HL-60 (cell line): ENCODE results near the gene CPNE2.
"Not testable (repeated sequence)": the region's sequence is repeated elsewhere in the genome, so short reads cannot be mapped to it uniquely, and the experiment has no call there.

Experiments used
- DNase-seq, 2 experiments: peaks; one replicate each; pipeline ENCODE4 v3.0.0-alpha.2; 2010 to 2020; ENCODE audit warnings: low read depth in 1 of 2, low spot score in 1 of 2
- H3K27ac ChIP-seq: fragments of 250-450 bp; sonication (Bioruptor Pico); replicated peaks from 2 replicates; pipeline ENCODE4 v1.5.1; 2020; ENCODE audit warnings: mild to moderate bottlenecking, moderate library complexity
- H3K27me3 ChIP-seq: fragments of 250-450 bp; sonication (Bioruptor Pico); 2 replicates; pipeline ENCODE4 v1.5.1; 2021; ENCODE audit warnings: mild to moderate bottlenecking, moderate library complexity; ENCODE audit not compliant: insufficient read depth, poor library complexity, severe bottlenecking
- H3K4me3 ChIP-seq: replicated peaks from 2 replicates; pipeline ENCODE4 v1.5.1; 2011; ENCODE audit warnings: mild to moderate bottlenecking, control low read depth, low read length; ENCODE audit not compliant: insufficient read depth
- GABPA ChIP-seq: IDR thresholded peaks from 2 replicates; pipeline ENCODE4 v1.6.1; 2012; ENCODE audit warnings: low read depth
- POLR2AphosphoS5 ChIP-seq: IDR thresholded peaks from 2 replicates; pipeline ENCODE4 v1.6.1; 2012; ENCODE audit warnings: low read depth
- REST ChIP-seq: IDR thresholded peaks from 2 replicates; pipeline ENCODE4 v1.6.1; 2012; ENCODE audit warnings: low read depth; ENCODE audit not compliant: insufficient replicate concordance
- SPI1 ChIP-seq: IDR thresholded peaks from 2 replicates; pipeline ENCODE4 v1.6.1; 2012; ENCODE audit warnings: low read depth, mild to moderate bottlenecking, borderline replicate concordance
- TF ChIP-seq, protein P1 (sequence below): IDR thresholded peaks from one replicate; pipeline ENCODE4 v1.5.1; 2011; ENCODE audit warnings: low read length, control low read depth, inconsistent platforms; ENCODE audit not compliant: insufficient read depth

The CPNE2 gene

DNA sequence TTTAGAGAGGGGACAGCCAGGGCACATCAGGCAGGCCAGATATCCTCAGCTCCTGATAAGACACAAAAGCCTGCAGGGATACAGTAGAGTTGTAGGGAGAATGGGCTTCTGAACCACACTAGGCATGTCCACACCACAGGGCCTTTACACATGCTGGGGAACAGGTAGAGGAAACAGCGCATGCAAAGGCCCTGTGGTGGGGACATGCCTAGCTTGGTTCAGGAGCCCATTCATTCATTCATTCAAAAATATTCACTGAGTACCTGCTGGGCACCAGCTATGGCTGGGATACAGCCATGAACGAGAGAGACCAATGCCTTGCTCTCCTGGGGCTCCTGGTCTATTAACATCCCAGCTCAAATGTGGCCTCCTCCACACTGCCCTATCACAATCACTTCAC, 4.4 kb downstream of the CPNE2 start:
- H3K27ac ChIP-seq: no peak overlapping the region
- no peak overlapping the region for H3K4me3 ChIP-seq
- no peak for DNase-seq
- H3K27me3 ChIP-seq: no peaks in the 10 kb centered on the region
- TF ChIP-seq POLR2AphosphoS5 (no peak), SPI1 (no peak), REST (no peak), GABPA (no peak)
- TF ChIP-seq, protein P1, sequence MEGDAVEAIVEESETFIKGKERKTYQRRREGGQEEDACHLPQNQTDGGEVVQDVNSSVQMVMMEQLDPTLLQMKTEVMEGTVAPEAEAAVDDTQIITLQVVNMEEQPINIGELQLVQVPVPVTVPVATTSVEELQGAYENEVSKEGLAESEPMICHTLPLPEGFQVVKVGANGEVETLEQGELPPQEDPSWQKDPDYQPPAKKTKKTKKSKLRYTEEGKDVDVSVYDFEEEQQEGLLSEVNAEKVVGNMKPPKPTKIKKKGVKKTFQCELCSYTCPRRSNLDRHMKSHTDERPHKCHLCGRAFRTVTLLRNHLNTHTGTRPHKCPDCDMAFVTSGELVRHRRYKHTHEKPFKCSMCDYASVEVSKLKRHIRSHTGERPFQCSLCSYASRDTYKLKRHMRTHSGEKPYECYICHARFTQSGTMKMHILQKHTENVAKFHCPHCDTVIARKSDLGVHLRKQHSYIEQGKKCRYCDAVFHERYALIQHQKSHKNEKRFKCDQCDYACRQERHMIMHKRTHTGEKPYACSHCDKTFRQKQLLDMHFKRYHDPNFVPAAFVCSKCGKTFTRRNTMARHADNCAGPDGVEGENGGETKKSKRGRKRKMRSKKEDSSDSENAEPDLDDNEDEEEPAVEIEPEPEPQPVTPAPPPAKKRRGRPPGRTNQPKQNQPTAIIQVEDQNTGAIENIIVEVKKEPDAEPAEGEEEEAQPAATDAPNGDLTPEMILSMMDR: no peak

DNA sequence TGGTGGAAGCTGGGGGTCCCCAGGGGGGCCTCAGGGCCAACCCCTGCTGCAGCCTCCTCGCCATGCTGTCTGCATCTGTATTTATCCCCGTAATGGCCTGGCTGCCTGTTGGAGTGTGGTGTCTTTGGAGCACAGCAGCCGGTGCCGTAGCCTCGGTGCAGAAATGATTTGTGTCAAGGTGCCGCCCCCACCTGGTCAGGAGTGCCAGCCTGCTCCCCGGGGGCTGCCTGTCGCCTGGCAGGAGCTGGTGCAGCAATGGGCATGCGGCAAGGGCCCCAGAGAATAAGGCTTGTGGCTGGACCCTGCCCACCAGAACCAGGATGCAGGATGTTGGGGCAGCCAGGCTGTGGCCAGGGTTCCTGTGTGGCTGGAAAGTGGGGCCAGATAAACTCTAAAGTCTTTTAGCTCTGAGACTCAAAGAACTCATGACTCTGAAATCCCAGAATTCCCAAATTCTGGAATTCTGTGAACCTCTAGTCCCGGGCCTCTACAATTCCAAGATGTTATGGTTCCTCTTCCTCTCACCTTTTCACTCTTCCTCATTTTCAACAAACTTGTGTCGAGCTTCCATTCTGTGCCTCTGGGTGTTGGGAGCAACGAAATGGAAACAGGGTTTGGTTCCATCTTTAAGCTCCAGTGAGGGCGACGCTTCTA, 5.9 kb downstream of the CPNE2 start:
- DNase-seq: no peak
- no peak overlapping the region for H3K27ac ChIP-seq
- no peak overlapping the region for H3K4me3 ChIP-seq
- TF ChIP-seq, protein P1: no peak
- TF ChIP-seq POLR2AphosphoS5: no peak
- no peak for TF ChIP-seq REST
- TF ChIP-seq GABPA: no peak
- TF ChIP-seq SPI1: no peak
- H3K27me3 ChIP-seq: no peaks in the 10 kb centered on the region

- H3K27me3 ChIP-seq, DNase-seq, H3K4me3 ChIP-seq, H3K27ac ChIP-seq: not testable (repeated sequence)
These were observed 7.6 kb downstream of the CPNE2 start for GRCh38 chr16:57099965-57100364.

- no peaks in the 10 kb centered on the region for H3K27me3 ChIP-seq
- no peak for DNase-seq
- no peak overlapping the region for H3K27ac ChIP-seq
- H3K4me3 ChIP-seq: no peak overlapping the region
- no peak for TF ChIP-seq POLR2AphosphoS5
- TF ChIP-seq SPI1: no peak
- no peak for TF ChIP-seq REST
- TF ChIP-seq GABPA: no peak
- TF ChIP-seq, protein P1: no peak
These were observed 8.1 kb downstream of the CPNE2 start for GRCh38 chr16:57100445-57100844.
